ENCODE results near the gene TBK1.

The TBK1 gene

DNA sequence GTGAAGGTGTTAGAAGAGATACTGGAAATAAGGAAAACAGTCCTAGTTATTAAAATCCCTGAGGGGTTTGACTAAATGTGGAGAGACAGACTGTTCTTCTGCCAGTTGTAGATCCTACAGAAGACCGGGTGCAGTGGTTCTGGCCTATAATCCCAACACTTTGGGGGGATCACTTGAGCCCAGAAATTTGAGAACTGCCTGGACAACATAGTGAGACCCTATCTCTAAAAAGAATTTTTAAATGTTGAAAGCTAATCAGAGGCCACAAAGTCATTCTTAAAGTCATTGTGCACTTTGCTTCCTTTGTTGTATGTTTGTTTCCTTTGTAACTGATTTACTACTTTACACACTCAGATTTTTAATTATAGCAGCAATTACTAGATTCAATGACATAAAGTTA is 97.2 kb downstream of the TBK1 start:
- no peak for DNase-seq

GRCh38 chr12:64550755-64551154 is 98.8 kb downstream of the TBK1 start:
- no peak for DNase-seq

GRCh38 chr12:64551676-64552075 is 99.8 kb downstream of the TBK1 start:
- DNase-seq: no peak
